Activated naive CD4-positive, alpha-beta T cell treated with anti-CD3 and anti-CD28 coated beads, Interleukin-2, amount 10 ng/mL, durations not matched to agents 7 days and 5 days (primary cell): ENCODE data around the gene CTNND2.

Source experiments
- CTCF ChIA-PET: fragments of 350-600 bp; sonication (Branson Sonifier 250); formaldehyde crosslinking; loops from one replicate; lab custom pipeline; 2021; ENCODE audit warnings: antibody characterized with exemption; lab: Charles Lee
- DNase-seq: peaks from one replicate; pipeline ENCODE4 v3.0.0-alpha.2; 2020
- H3K27ac Mint-ChIP-seq: one replicate; pipeline ENCODE4 v1.8.0; 2021; ENCODE audit warnings: mild to moderate bottlenecking, moderate library complexity, mixed read lengths
- H3K27me3 Mint-ChIP-seq: one replicate; pipeline ENCODE4 v1.8.0; 2021; ENCODE audit warnings: mild to moderate bottlenecking, mixed read lengths
- H3K36me3 Mint-ChIP-seq: one replicate; pipeline ENCODE4 v1.8.0; 2021; ENCODE audit warnings: mixed read lengths
- H3K4me1 Mint-ChIP-seq: one replicate; pipeline ENCODE4 v1.8.0; 2021; ENCODE audit warnings: mixed read lengths
- H3K4me3 Mint-ChIP-seq: one replicate; pipeline ENCODE4 v1.8.0; 2021; ENCODE audit warnings: mild to moderate bottlenecking, moderate library complexity, mixed read lengths
- H3K9me3 Mint-ChIP-seq: one replicate; pipeline ENCODE4 v1.8.0; 2021; ENCODE audit warnings: mixed read lengths

Gene CTNND2

GRCh38 chr5:11139217-11139865 is 764.9 kb downstream of the CTNND2 start:
- Mint-ChIP-seq H3K27me3 (peaks cover 4% of the 10 kb centered on the region), H3K9me3 (no peaks in the 10 kb centered on the region), H3K36me3 (no peaks in the 10 kb centered on the region), H3K4me1 (no peaks in the 10 kb centered on the region), H3K4me3 (no peak overlapping the region), H3K27ac (no peak overlapping the region)
- CTCF ChIA-PET, result no interaction called here
- DNase-seq, result no peak

DNA sequence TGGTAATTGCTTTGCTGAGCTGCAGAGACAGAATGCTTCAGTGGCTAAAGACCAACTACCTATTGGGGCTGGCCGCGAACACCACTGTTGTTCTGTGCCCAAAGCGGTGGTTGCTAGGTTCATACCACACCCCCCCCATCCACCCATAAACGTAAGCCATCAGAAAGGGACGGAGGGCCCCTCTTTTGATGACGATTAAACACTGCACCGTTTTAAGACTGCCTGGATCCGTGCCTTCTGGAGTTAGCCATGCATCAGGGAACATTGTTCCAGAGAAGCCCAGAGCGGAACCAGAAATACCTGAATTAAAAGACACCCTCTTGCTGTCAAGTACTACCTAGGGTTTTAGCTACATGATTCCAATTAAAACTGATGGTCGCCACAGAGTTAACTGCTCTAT is 774.1 kb downstream of the CTNND2 start:
- CTCF ChIA-PET, result interaction anchor here (0.5 kb wide), 1 partner anchor 373 kb away, joined by 3 read pairs; no protein-coding TSS in a partner anchor
- Mint-ChIP-seq H3K4me3 (no peak overlapping the region), H3K9me3 (no peaks in the 10 kb centered on the region), H3K27me3 (peaks cover 3% of the 10 kb centered on the region), H3K36me3 (no peaks in the 10 kb centered on the region), H3K27ac (no peak overlapping the region), H3K4me1 (no peaks in the 10 kb centered on the region)
- no peak for DNase-seq

DNA sequence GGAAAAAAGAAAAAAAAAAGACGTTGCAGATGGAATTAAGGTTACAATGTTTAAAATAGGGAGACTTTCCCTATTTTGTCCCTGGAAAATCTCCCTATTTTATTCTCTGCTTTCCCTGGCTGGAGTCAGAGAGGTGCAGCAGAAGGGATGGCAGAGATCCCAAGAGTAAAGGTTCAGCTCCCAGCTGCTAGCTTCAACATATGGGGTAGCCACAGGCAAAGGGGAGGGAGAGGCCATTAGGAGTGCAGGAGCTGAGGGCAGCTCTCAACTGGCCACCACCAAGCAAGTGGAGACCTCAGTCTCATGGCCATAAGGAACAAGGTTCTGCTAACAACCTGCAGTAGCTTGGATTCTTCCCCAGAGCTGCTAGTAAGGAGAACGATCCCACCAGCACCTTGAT is 776.2 kb downstream of the CTNND2 start:
- no peak overlapping the region for H3K27ac Mint-ChIP-seq
- no peaks in the 10 kb centered on the region for H3K9me3 Mint-ChIP-seq
- no peaks in the 10 kb centered on the region for H3K27me3 Mint-ChIP-seq
- CTCF ChIA-PET, result no interaction called here
- no peaks in the 10 kb centered on the region for H3K36me3 Mint-ChIP-seq
- DNase-seq, result no peak
- H3K4me3 Mint-ChIP-seq, result no peak overlapping the region
- H3K4me1 Mint-ChIP-seq, result no peaks in the 10 kb centered on the region

DNA sequence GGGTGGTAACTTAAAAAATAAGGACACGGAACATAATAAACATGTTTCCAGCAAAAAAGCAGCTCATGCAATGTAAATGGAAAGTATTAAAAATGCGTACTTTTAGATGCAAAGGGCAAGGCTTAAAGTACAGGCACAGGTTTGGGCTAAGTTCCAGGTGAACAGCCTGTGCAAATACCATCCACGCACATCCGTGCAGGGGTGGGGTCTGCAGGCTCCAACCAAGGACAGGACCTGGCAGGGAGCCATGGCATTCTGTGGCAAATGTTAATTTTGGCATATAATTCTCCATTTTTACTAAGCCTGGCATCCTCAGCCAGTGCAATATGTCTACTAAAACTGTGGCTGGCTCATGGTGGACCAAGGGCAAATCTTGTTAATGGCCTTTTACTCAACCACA is 777.4 kb downstream of the CTNND2 start:
- no peak overlapping the region for H3K4me3 Mint-ChIP-seq
- no peaks in the 10 kb centered on the region for H3K9me3 Mint-ChIP-seq
- no peak for DNase-seq
- no peak overlapping the region for H3K27ac Mint-ChIP-seq
- CTCF ChIA-PET, result no interaction called here
- H3K36me3 Mint-ChIP-seq, result no peaks in the 10 kb centered on the region
- H3K27me3 Mint-ChIP-seq, result no peaks in the 10 kb centered on the region
- no peaks in the 10 kb centered on the region for H3K4me1 Mint-ChIP-seq

- CTCF ChIA-PET, result no interaction called here
- Mint-ChIP-seq H3K36me3 (no peaks in the 10 kb centered on the region), H3K27ac (no peak overlapping the region)
Observed at GRCh38 chr5:11121885-11122284, 782.4 kb downstream of the CTNND2 start.

DNA sequence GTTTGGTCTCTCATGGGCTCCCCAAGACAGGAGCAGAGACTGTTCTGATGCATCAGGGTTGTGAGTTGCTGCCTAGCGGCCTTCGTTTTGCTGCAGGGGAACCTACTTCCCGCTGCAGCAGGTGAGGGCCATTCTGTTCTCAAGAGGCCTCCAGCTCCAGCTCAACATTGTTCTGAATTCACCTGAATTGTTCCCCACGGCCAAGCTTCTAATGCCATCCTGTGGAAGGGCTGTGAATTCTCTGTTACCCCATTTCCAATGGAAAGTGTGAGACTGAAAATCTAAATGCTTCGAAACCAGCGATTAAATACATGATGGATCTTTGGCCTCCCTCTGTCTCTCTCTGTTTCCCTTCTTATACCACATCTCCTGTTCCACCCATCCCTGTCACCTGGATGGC is 794.1 kb downstream of the CTNND2 start:
- Mint-ChIP-seq H3K4me3 (no peak overlapping the region), H3K4me1 (no peaks in the 10 kb centered on the region), H3K27me3 (no peaks in the 10 kb centered on the region), H3K9me3 (no peaks in the 10 kb centered on the region), H3K27ac (no peak overlapping the region), H3K36me3 (no peaks in the 10 kb centered on the region)
- CTCF ChIA-PET, result no interaction called here
- DNase-seq, result no peak

More at GRCh38 chr5:11121885-11122284, 782.4 kb downstream of the CTNND2 start:
- no peaks in the 10 kb centered on the region for H3K27me3 Mint-ChIP-seq
- no peak overlapping the region for H3K4me3 Mint-ChIP-seq
- no peaks in the 10 kb centered on the region for H3K9me3 Mint-ChIP-seq
- no peak for DNase-seq
- no peaks in the 10 kb centered on the region for H3K4me1 Mint-ChIP-seq

DNA sequence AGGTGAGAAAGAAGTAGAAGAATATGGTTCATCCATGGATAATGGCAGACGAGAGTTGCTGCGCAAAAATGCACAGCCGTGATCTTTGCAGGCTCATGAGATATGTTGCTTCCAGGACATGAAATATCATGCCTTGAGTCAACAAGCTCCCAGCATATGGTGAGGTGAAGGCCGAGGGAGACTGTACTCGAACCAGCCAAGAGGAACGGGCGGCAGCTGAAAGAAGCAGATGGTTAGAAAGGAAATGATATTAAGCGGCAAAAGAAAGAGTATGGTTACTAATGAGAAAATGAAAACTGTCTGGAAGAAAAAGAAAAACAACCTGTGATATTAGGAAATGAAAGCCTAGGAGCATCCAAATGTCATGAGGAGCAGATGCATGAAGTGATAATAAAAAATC is 798.5 kb downstream of the CTNND2 start:
- no peak overlapping the region for H3K27ac Mint-ChIP-seq
- H3K36me3 Mint-ChIP-seq, result no peaks in the 10 kb centered on the region
- H3K9me3 Mint-ChIP-seq, result no peaks in the 10 kb centered on the region
- H3K4me1 Mint-ChIP-seq, result no peaks in the 10 kb centered on the region
- H3K27me3 Mint-ChIP-seq, result no peaks in the 10 kb centered on the region
- CTCF ChIA-PET, result no interaction called here
- DNase-seq, result no peak
- H3K4me3 Mint-ChIP-seq, result no peak overlapping the region

DNA sequence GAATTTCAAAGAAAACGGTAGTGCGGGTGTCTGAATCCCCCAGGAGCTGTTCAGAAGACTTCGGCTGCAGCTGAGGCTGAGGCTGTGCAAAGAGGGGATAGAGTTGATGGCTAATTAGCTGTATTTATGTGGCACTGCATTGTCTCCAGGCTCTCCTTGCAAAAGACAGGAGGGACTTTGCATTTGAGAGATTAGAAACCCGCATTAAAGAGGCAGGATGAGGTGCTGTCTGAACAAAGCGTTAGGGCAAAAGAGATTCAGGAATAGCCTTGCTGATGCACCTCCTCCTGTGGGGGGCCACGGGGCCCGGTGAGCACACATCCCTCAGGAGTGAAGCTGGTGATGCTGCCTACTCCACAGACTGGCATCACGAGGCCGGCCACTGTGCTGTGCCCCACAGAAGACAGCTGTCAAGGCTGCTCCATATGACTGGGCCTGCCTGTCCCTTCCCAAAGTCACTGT is 799.6 kb downstream of the CTNND2 start:
- H3K4me1 Mint-ChIP-seq, result no peaks in the 10 kb centered on the region
- H3K27ac Mint-ChIP-seq, result no peak overlapping the region
- CTCF ChIA-PET, result no interaction called here
- H3K9me3 Mint-ChIP-seq, result no peaks in the 10 kb centered on the region
- H3K4me3 Mint-ChIP-seq, result no peak overlapping the region
- DNase-seq, result no peak
- H3K27me3 Mint-ChIP-seq, result no peaks in the 10 kb centered on the region
- no peaks in the 10 kb centered on the region for H3K36me3 Mint-ChIP-seq

DNA sequence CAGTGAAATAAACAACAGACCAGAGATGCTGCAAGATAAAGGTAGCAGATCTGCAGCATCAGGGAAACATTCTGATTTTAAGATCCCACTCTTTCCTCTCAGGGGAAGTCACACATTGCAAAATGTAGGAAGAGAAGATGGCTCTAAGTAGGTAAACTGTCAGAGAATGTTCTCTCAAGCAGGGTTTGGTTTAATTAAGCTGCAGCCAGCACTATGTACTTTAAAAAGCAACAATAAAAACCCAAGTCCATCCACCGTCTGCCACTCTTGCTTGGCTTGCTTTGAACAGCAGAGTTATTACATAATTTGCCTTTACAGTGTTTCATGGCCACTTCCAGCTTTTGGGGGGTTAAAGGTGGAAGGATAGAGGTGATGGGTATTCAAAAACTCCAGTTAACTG is 800.0 kb downstream of the CTNND2 start:
- Mint-ChIP-seq H3K9me3 (no peaks in the 10 kb centered on the region), H3K36me3 (no peaks in the 10 kb centered on the region), H3K4me1 (no peaks in the 10 kb centered on the region), H3K27me3 (no peaks in the 10 kb centered on the region), H3K27ac (no peak overlapping the region), H3K4me3 (no peak overlapping the region)
- CTCF ChIA-PET, result no interaction called here
- no peak for DNase-seq

GRCh38 chr5:11084111-11084510 is 820.1 kb downstream of the CTNND2 start:
- H3K4me1 Mint-ChIP-seq, result no peaks in the 10 kb centered on the region
- peaks cover 10% of the 10 kb centered on the region for H3K27me3 Mint-ChIP-seq
- no peak overlapping the region for H3K27ac Mint-ChIP-seq
- H3K4me3 Mint-ChIP-seq, result no peak overlapping the region
- H3K36me3 Mint-ChIP-seq, result no peaks in the 10 kb centered on the region
- DNase-seq, result no peak
- CTCF ChIA-PET, result no interaction called here
- no peaks in the 10 kb centered on the region for H3K9me3 Mint-ChIP-seq

DNA sequence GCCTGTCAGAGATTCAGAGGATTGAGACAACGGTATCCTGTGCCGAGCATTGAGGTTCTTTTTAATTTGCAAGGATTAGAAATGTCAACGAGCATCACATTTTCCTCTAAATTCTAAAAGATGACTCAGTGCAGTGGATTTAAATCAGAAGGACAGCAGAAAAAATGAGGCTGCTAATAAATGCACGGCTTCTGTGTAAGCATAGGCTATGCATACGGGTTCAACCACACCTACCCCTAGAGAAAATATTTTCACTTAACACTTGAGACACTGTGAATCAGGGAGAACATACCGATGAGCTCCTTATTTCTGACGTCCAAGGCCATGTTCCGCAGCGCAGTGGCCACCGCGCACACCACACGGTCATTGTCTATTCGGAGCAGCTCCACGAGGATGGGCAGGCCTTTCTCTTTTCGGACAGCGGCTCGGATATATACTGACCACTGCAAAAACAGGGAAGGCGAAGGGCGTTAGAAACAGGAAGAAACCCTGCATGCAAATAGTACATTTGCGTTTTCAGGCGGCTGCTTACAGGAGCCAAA is 821.8 kb downstream of the CTNND2 start:
- no peaks in the 10 kb centered on the region for H3K4me1 Mint-ChIP-seq
- no peaks in the 10 kb centered on the region for H3K36me3 Mint-ChIP-seq
- H3K4me3 Mint-ChIP-seq, result no peak overlapping the region
- DNase-seq, result no peak
- CTCF ChIA-PET, result no interaction called here
- H3K27ac Mint-ChIP-seq, result no peak overlapping the region
- peaks cover 11% of the 10 kb centered on the region for H3K27me3 Mint-ChIP-seq
- H3K9me3 Mint-ChIP-seq, result no peaks in the 10 kb centered on the region

DNA sequence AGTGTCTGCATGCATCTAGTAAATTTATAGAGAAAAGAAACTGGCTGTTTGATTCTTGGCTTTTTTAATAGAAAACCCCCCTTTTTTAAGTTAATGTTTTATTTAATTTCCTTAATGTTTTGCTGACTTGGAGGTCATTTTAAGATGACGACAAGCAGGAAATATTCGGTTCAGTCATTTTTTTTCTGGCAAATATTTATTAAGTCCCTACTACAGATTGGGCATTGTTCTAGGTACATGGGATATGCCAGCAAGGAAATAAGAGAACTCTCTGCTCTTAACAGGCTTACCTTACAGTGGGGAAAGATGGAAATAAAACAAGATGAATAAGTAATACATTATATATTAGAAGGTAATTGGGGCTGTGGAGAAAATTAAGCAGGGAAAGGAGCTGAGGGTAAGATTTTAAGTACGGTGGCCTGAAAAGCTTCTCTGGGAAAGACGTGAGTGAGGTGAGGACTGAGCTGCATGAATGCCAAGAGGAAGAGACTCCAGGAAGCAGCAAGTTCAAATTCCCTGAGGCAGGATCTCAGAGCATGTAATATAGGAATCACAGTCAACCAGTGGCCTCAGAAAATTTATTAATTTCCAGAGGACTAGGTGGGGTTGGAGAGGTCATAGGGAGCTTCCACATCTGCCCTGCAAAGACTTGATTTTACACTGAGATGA is 827.2 kb downstream of the CTNND2 start:
- CTCF ChIA-PET, result no interaction called here
- Mint-ChIP-seq H3K9me3 (no peaks in the 10 kb centered on the region), H3K27ac (no peak overlapping the region), H3K36me3 (no peaks in the 10 kb centered on the region), H3K27me3 (peaks cover 5% of the 10 kb centered on the region), H3K4me1 (no peaks in the 10 kb centered on the region), H3K4me3 (no peak overlapping the region)
- no peak for DNase-seq

GRCh38 chr5:11075035-11075805 is 829.0 kb downstream of the CTNND2 start:
- H3K9me3 Mint-ChIP-seq, result no peaks in the 10 kb centered on the region
- no peak overlapping the region for H3K27ac Mint-ChIP-seq
- peaks cover 5% of the 10 kb centered on the region for H3K27me3 Mint-ChIP-seq
- H3K4me1 Mint-ChIP-seq, result no peaks in the 10 kb centered on the region
- DNase-seq, result no peak
- H3K36me3 Mint-ChIP-seq, result no peaks in the 10 kb centered on the region
- CTCF ChIA-PET, result no interaction called here
- no peak overlapping the region for H3K4me3 Mint-ChIP-seq

GRCh38 chr5:11072568-11072967 is 831.7 kb downstream of the CTNND2 start:
- Mint-ChIP-seq H3K27me3 (no peaks in the 10 kb centered on the region), H3K36me3 (no peaks in the 10 kb centered on the region), H3K4me3 (no peak overlapping the region), H3K4me1 (no peaks in the 10 kb centered on the region), H3K9me3 (peaks cover 2% of the 10 kb centered on the region), H3K27ac (no peak overlapping the region)
- no peak for DNase-seq
- CTCF ChIA-PET, result no interaction called here
